ENCODE data around the gene FAM174B.
A peak's percentile ranks its signal among the peaks of the same experiment; 100 is the strongest.

Gene FAM174B

GRCh38 chr15:92667287-92667904 lies 11.8 kb upstream of the FAM174B start:
- no peak overlapping the region for H3K4me2 ChIP-seq (ENCODE audit: low read depth, low read length)
- no peaks in the 10 kb centered on the region for H3K36me3 ChIP-seq (replicated peaks; ENCODE audit: insufficient read depth, low read length)
- no peaks in the 10 kb centered on the region for H3K9me2 ChIP-seq (replicated peaks; ENCODE audit: insufficient read depth, low read length)
- no peak overlapping the region for H2AFZ ChIP-seq (ENCODE audit: low read length)
- no peak overlapping the region for H3K4me3 ChIP-seq (ENCODE audit: low read length)
- peaks cover 13% of the 10 kb centered on the region for H3F3A ChIP-seq (ENCODE audit: insufficient read depth, low read length)
- no peak for DNase-seq
- H3K27me3 ChIP-seq (replicated peaks; ENCODE audit: insufficient read depth, low read length) = no peaks in the 10 kb centered on the region
- no peak overlapping the region for H3K27ac ChIP-seq (ENCODE audit: low read length)
- H3K9ac ChIP-seq (ENCODE audit: low read length) = no peak overlapping the region
- H3K79me2 ChIP-seq (ENCODE audit: low read length) = no peaks in the 10 kb centered on the region
- no peaks in the 10 kb centered on the region for H3K9me3 ChIP-seq (replicated peaks; ENCODE audit: insufficient read depth, low read length)
- TF ChIP-seq CTCF (IDR thresholded peaks at IDR 0.05; ENCODE audit: low read length) = no peak
- peaks cover 36% of the 10 kb centered on the region for H3K4me1 ChIP-seq (ENCODE audit: low read length)
- no peaks in the 10 kb centered on the region for H4K20me1 ChIP-seq (ENCODE audit: insufficient read depth, low read length)

- H3F3A ChIP-seq (ENCODE audit: insufficient read depth, low read length) = peaks cover 13% of the 10 kb centered on the region
- no peaks in the 10 kb centered on the region for H3K36me3 ChIP-seq (replicated peaks; ENCODE audit: insufficient read depth, low read length)
- H3K9ac ChIP-seq (ENCODE audit: low read length) = no peak overlapping the region
- no peak overlapping the region for H3K4me3 ChIP-seq (ENCODE audit: low read length)
- no peak overlapping the region for H3K4me2 ChIP-seq (ENCODE audit: low read depth, low read length)
- H3K27ac ChIP-seq (ENCODE audit: low read length) = no peak overlapping the region
- no peak for TF ChIP-seq CTCF (IDR thresholded peaks at IDR 0.05; ENCODE audit: low read length)
- no peak for TF ChIP-seq EZH2phosphoT487 (IDR thresholded peaks at IDR 0.05; ENCODE audit: low read length)
- TF ChIP-seq EZH2 (optimal IDR thresholded peaks at IDR 0.05; ENCODE audit: low read depth, low read length) = no peak
- DNase-seq = no peak
- H3K9me3 ChIP-seq (replicated peaks; ENCODE audit: insufficient read depth, low read length) = no peaks in the 10 kb centered on the region
- H3K79me2 ChIP-seq (ENCODE audit: low read length) = no peaks in the 10 kb centered on the region
- no peak overlapping the region for H2AFZ ChIP-seq (ENCODE audit: low read length)
- H4K20me1 ChIP-seq (ENCODE audit: insufficient read depth, low read length) = no peaks in the 10 kb centered on the region
- H3K9me2 ChIP-seq (replicated peaks; ENCODE audit: insufficient read depth, low read length) = no peaks in the 10 kb centered on the region
- no peaks in the 10 kb centered on the region for H3K27me3 ChIP-seq (replicated peaks; ENCODE audit: insufficient read depth, low read length)
- H3K4me1 ChIP-seq (ENCODE audit: low read length) = peaks cover 36% of the 10 kb centered on the region
These were observed 11.2 kb upstream of the FAM174B start for GRCh38 chr15:92666780-92667179.

GRCh38 chr15:92665100-92665555 lies 9.6 kb upstream of the FAM174B start:
- peak overlapping the region; percentile 59 for H3K4me2 ChIP-seq (ENCODE audit: low read depth, low read length)

More at GRCh38 chr15:92665100-92665555, 9.6 kb upstream of the FAM174B start:
- Histone ChIP-seq H3K4me1 (ENCODE audit: low read length) (peaks cover 36% of the 10 kb centered on the region), H3K27ac (ENCODE audit: low read length) (peak overlapping the region; percentile 83), H3K79me2 (ENCODE audit: low read length) (no peaks in the 10 kb centered on the region), H4K20me1 (ENCODE audit: insufficient read depth, low read length) (no peaks in the 10 kb centered on the region), H3F3A (ENCODE audit: insufficient read depth, low read length) (peaks cover 13% of the 10 kb centered on the region), H3K9me2 (replicated peaks; ENCODE audit: insufficient read depth, low read length) (no peaks in the 10 kb centered on the region), H3K4me3 (ENCODE audit: low read length) (peak overlapping the region; percentile 25), H3K36me3 (replicated peaks; ENCODE audit: insufficient read depth, low read length) (no peaks in the 10 kb centered on the region), H3K9me3 (replicated peaks; ENCODE audit: insufficient read depth, low read length) (no peaks in the 10 kb centered on the region), H3K9ac (ENCODE audit: low read length) (peak overlapping the region; percentile 48), H2AFZ (ENCODE audit: low read length) (peak overlapping the region; percentile 57), H3K27me3 (replicated peaks; ENCODE audit: insufficient read depth, low read length) (no peaks in the 10 kb centered on the region)
- peak; percentile 87 for DNase-seq
- TF ChIP-seq EZH2phosphoT487 (IDR thresholded peaks at IDR 0.05; ENCODE audit: low read length) = no peak
- TF ChIP-seq EZH2 (optimal IDR thresholded peaks at IDR 0.05; ENCODE audit: low read depth, low read length) = no peak

Data from MM.1S (cell line).